GM13976 (cell line): Measurements from ENCODE around the gene PRM1.

Source experiments
- DNase-seq: peaks from one replicate; pipeline ENCODE4 v3.0.0; 2012; ENCODE audit warnings: low spot score
- CTCF ChIP-seq: IDR thresholded peaks from 2 replicates; pipeline ENCODE4 v1.5.1; 2012; ENCODE audit warnings: borderline replicate concordance, mild to moderate bottlenecking; ENCODE audit not compliant: insufficient read depth; ENCODE audit errors: extremely low read depth, missing control alignments, control extremely low read depth
- in situ Hi-C: fragments of 300-500 bp; cut with MboI; formaldehyde crosslinking; loops from one replicate; pipeline ENCODE4 v1.12.0; 2022; ENCODE audit warnings: low sequenced_read_pairs, mixed read lengths, inconsistent platforms; ENCODE audit not compliant: unreplicated experiment

Gene PRM1

DNA sequence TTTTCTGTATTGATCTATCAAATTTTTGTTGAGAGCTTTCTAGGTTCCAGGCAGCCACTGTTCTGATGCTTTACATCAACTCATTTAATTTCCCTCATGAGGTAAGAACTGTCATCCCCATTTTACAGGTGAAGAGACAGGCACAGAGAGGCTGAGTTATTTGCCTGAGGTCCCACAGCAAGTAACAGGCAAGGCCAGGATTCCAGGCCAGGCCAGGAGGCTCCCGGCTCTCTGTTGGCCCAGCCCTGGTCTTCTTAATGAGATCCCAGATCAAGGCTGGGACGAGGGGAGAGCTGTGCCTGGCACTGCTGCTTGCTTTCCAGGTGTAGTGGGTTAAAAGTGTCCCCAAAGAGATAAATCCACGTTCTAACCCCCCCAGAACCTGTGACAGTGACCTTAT is 41.7 kb upstream of the PRM1 start:
- DNase-seq = no peak
- no peak for TF ChIP-seq CTCF
- in situ Hi-C loops = no loop called here

- in situ Hi-C loops = no loop called here
- no peak for TF ChIP-seq CTCF
- DNase-seq = no peak
These were observed 40.5 kb upstream of the PRM1 start for GRCh38 chr16:11321662-11322061.

DNA sequence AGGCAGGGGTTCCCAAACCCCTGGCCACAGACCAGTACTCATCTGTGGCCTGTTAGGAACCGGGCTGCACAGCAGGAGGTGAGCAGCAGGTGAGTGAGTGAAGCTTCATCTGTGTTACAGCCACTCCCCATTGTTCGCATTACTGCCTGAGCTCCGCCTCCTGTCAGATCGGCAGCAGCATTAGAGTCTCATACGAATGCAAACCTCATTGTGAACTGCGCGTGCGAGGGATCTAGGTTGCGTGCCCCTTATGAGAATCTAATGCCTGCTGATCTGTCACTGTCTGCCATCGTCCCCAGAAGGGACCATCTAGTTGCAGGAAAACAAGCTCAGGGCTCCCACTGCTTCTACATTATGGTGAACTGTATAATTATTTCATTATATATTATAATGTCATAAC is 39.0 kb upstream of the PRM1 start:
- in situ Hi-C loops = no loop called here
- TF ChIP-seq CTCF = no peak

DNA sequence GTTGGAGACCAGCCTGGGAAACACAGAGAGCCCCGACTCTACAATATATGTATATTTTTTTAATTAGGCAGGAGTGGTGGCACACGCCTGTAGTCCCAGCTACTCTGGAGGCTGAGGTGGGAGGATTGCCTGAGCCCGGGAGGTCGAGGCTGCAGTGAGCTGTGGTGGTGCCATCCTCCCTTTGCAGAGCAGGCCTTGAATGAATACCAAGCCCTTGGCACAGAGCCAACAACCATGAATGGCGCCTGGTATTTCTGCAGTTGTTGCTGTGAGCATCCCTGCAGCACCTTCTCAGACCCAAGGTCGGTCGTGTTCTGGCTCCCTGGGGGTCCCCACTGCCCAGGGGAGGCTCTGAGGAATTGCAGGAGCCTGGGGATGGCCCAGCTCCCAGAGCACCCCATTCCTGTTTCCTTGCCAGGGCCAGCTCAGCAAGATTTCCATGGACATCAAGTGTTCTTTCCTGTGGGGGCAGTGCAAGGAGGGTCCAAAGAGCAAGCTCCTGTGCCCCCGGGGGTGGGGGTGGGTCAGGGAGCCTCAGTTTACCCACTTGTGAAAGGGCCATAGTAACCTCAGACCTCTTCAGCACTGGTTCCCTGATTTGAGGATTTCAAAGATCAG is 38.5 kb upstream of the PRM1 start:
- in situ Hi-C loops = no loop called here
- no peak for TF ChIP-seq CTCF
- DNase-seq = no peak

More for the DNA sequence above, 39.0 kb upstream of the PRM1 start:
- DNase-seq = no peak

DNA sequence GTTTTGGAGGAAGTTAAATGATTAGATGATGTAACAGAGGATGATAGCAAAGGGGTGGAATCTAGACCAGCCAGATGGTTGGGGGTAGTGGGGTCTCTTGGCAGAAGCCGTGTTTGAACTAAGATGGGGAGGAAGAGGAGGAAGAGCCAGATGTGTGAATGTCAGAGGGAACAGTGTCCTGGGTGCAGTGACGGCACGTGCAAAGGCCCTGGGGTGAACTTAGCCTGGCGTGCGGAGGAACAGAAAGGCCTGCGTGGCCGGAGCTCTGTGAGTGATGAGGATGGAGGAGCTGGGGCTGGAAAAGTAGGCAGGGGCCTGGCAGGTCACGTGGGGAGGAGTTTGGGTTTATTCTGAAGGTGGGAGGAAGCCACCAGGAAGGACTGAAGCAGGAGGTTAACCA is 37.7 kb upstream of the PRM1 start:
- TF ChIP-seq CTCF = no peak
- in situ Hi-C loops = no loop called here
- DNase-seq = no peak

DNA sequence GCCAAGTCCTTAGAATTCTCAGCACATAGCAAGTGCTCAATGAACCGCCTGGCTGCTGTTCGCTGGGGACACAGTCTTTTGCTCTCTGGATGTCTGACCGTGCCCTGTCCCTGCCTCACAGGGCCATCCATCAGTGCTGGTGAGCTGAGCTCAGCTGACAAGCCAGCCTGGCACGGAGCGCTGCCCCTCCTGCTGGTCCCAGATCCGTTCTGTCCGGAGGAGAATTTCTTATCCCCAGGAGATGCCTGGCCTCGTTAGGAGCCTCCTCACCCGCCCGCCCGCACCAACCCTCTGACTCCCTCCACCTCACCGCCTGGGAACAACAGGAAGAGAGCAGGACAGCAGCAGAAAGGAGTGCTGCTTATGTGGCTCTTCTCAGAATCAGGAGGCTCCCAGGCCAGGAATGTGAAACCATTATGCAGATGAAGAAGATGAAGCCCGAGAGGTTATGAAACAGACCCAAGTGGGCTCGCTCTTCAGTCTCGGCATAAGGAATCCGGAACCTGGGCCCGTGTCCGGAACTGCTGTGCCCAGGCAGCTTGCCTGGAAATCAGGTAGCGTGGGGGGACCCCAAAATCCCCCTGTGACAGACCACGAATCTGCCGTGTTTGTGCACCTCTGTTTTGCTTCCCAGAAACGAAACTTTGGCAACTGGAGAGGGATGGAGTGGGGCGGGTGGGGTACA is 35.3 kb upstream of the PRM1 start:
- in situ Hi-C loops = no loop called here
- TF ChIP-seq CTCF = no peak
- no peak for DNase-seq
